GM18870 (cell line): ENCODE data around the gene PIGZ.

Experiments used
- ATAC-seq: cut with Tn5 transposase; IDR thresholded peaks from one replicate; pipeline ENCODE4 v1.9.1; 2021; ENCODE audit warnings: moderate library complexity; ENCODE audit not compliant: unreplicated experiment

PIGZ gene

GRCh38 chr3:197002701-197003454 is 34.2 kb upstream of the PIGZ start:
- ATAC-seq: no peak

- no peak for ATAC-seq
Measured at GRCh38 chr3:197001972-197002700, 33.5 kb upstream of the PIGZ start.

- ATAC-seq: no peak
Measured at GRCh38 chr3:197001106-197001971, 32.7 kb upstream of the PIGZ start.

GRCh38 chr3:197000211-197000610 is 31.6 kb upstream of the PIGZ start:
- ATAC-seq: no peak

GRCh38 chr3:196998966-196999760 is 30.5 kb upstream of the PIGZ start:
- no peak for ATAC-seq

- no peak for ATAC-seq
Measured at GRCh38 chr3:196997311-196997710, 28.7 kb upstream of the PIGZ start.

- ATAC-seq: no peak
Measured at GRCh38 chr3:196996454-196997265, 28.0 kb upstream of the PIGZ start.

- no peak for ATAC-seq
Measured at GRCh38 chr3:196995646-196996355, 27.2 kb upstream of the PIGZ start.

- no peak for ATAC-seq
Measured at GRCh38 chr3:196995027-196995426, 26.4 kb upstream of the PIGZ start.

GRCh38 chr3:196994056-196994455 is 25.4 kb upstream of the PIGZ start:
- no peak for ATAC-seq

- ATAC-seq: no peak
Measured at GRCh38 chr3:196992461-196993065, 23.9 kb upstream of the PIGZ start.

- ATAC-seq: no peak
Measured at GRCh38 chr3:196991581-196992460, 23.2 kb upstream of the PIGZ start.

GRCh38 chr3:196990601-196991007 is 22.0 kb upstream of the PIGZ start:
- ATAC-seq: no peak

GRCh38 chr3:196989721-196990262 is 21.2 kb upstream of the PIGZ start:
- ATAC-seq: no peak

- no peak for ATAC-seq
Measured at GRCh38 chr3:196988241-196989029, 19.8 kb upstream of the PIGZ start.

- ATAC-seq: no peak
Measured at GRCh38 chr3:196987022-196987421, 18.4 kb upstream of the PIGZ start.
